ENCODE measurements around the gene VWA3A.

GRCh38 chr16:22161999-22162655 is 69.8 kb downstream of the VWA3A start, which contains the start of gene SDR42E2:
- no peak for TF ChIP-seq POLR2A (IDR thresholded peaks at IDR 0.05; ENCODE audit: low read length)
- no peak for TF ChIP-seq GATA1 (IDR thresholded peaks at IDR 0.05; ENCODE audit: low read depth, low read length)

Measured in erythroblast (primary cell).